PFSK-1 (cell line): ENCODE measurements around the gene ADD2.

Experiments
- FOXP2 ChIP-seq: optimal IDR thresholded peaks from 2 replicates; pipeline ENCODE3; 2011; ENCODE audit warnings: borderline replicate concordance, control low read depth, inconsistent platforms; ENCODE audit not compliant: insufficient read depth; ENCODE audit errors: extremely low read length, extremely low read depth
- POLR2AphosphoS5 ChIP-seq: IDR thresholded peaks from 2 replicates; pipeline ENCODE4 v1.6.1; 2012; ENCODE audit warnings: low read depth, mild to moderate bottlenecking, control low read depth, low read length, moderate library complexity

GRCh38 chr2:70686577-70687460 lies 81.2 kb downstream of the ADD2 start:
- TF ChIP-seq FOXP2 = no peak
- TF ChIP-seq POLR2AphosphoS5 = no peak
